Right atrium auricular region (tissue), 2 donors: ENCODE results near the gene ONECUT3. TPM values are rescaled to one million over a fixed set of nuclear protein-coding genes. Genes with fewer than 3 reads are reported as not detected.

ENCODE experiments used
- DNase-seq: peaks from one replicate; pipeline ENCODE4 v3.0.0-alpha.2; 2019; ENCODE audit warnings: low spot score
- H3K27ac ChIP-seq, 2 donors: fragments of 200-600 bp; sonication (generic); 1 replicate in 1 of 2; 2 replicates in 1 of 2; pipeline ENCODE4 v1.5.1; 2016 to 2019
- H3K27me3 ChIP-seq, 2 donors: fragments of 200-600 bp; sonication (generic); one replicate each; pipeline versions ENCODE4 v1.5.1 to v1.6.0; 2017 to 2019
- H3K36me3 ChIP-seq: fragments of 200-600 bp; sonication (generic); one replicate; pipeline ENCODE4 v1.5.1; 2016
- H3K4me1 ChIP-seq, 2 donors: fragments of 200-600 bp; sonication (generic); one replicate each; pipeline versions ENCODE4 v1.5.1 to v1.6.0; 2017 to 2019
- H3K4me3 ChIP-seq, 2 donors: fragments of 200-600 bp; sonication (generic); 1 replicate in 1 of 2; 2 replicates in 1 of 2; pipeline ENCODE4 v1.5.1; 2017 to 2019; ENCODE audit warnings: mild to moderate bottlenecking in 1 of 2, moderate library complexity in 1 of 2
- H3K9me3 ChIP-seq, 2 donors: fragments of 200-600 bp; sonication (generic); one replicate each; pipeline ENCODE4 v1.5.1; 2019
- CTCF ChIP-seq, 2 donors: fragments of 200-600 bp; sonication (generic); IDR thresholded peaks; one replicate each; pipeline ENCODE4 v1.5.1; 2019; ENCODE audit warnings: antibody characterized with exemption in 2 of 2
- total RNA-seq, 2 donors: library from RNA; depleted of rRNA; stranded (reverse); fragments of >200 nt; gene quantifications; one replicate each; pipeline ENCODE4 v1.1.0, GENCODE V29; 2016

Gene ONECUT3
- total RNA-seq, 2 donors from 2014 or later, result not detected

GRCh38 chr19:1761528-1762242, 8.4 kb downstream of the ONECUT3 start:
- no peak for TF ChIP-seq CTCF (IDR thresholded peaks at IDR 0.05)
- no peak overlapping the region for H3K4me3 ChIP-seq
- H3K27me3 ChIP-seq, result peaks cover 40 to 50% of the 10 kb centered on the region in 2 donors
- no peak overlapping the region for H3K27ac ChIP-seq
- peaks cover 0 to 10% of the 10 kb centered on the region in 2 donors for H3K4me1 ChIP-seq
- H3K36me3 ChIP-seq, result no peaks in the 10 kb centered on the region
- H3K9me3 ChIP-seq, result no peaks in the 10 kb centered on the region
- no peak for DNase-seq

GRCh38 chr19:1762243-1763117, 9.2 kb downstream of the ONECUT3 start:
- Histone ChIP-seq H3K4me1 (peaks cover 0 to 6% of the 10 kb centered on the region in 2 donors), H3K27me3 (peaks cover 34 to 50% of the 10 kb centered on the region in 2 donors), H3K4me3 (no peak overlapping the region), H3K9me3 (no peaks in the 10 kb centered on the region), H3K27ac (no peak overlapping the region), H3K36me3 (no peaks in the 10 kb centered on the region)
- no peak for DNase-seq
- TF ChIP-seq CTCF (IDR thresholded peaks at IDR 0.05), result no peak

DNA sequence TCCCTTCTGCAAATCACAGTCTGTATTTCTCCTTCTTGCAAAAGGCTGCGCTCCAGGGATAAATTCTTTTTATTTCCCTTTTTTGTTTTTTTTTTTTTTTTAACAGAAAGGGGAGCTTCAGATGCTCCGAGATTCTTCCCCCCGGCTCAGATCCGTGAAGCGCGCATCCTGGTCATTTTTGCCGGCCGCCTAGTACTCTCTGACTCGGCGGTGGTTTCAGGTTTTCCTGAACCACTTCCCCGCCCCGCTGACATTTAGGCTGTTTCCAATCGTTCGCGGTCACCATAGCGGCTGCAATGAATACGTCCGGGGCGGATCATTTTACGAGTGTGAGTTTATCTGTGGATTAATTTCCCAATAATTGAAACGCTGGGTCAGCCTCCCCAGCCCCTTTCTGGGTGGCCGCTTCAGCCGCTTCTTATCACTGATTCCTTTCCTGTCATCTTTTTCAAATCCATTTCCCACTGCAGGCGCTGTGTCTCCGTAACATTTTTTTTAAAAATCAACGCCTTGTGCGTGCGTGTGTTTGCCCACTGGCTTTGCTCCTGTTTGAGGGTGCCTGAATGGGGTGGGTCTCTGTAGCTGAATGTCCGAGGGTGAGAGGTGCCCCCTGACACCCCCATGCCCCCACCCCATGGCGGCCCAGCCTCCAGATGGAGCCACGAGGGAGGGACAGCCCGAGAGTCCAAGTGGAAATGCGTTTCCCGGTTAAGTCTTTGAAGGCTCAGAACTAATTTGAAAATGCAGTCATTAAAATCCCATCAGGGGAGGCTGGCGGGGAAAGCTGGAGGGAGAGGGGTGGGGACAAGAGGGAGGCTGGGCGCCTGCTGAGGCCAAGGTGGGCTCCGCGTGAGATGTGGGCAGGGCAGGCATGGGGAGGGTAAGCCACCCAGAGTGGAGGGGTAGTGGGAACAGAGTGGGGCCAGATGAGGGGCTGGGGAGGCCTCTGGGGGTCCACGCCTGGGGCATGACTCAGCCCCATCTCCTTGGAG, 10.6 kb downstream of the ONECUT3 start:
- H3K4me3 ChIP-seq, result no peak overlapping the region
- peaks cover 32 to 47% of the 10 kb centered on the region in 2 donors for H3K27me3 ChIP-seq
- no peak for TF ChIP-seq CTCF (IDR thresholded peaks at IDR 0.05)
- no peak for DNase-seq
- H3K36me3 ChIP-seq, result no peaks in the 10 kb centered on the region
- H3K4me1 ChIP-seq, result peaks cover 0 to 5% of the 10 kb centered on the region in 2 donors
- no peak overlapping the region for H3K27ac ChIP-seq
- no peaks in the 10 kb centered on the region for H3K9me3 ChIP-seq

- no peak overlapping the region for H3K4me3 ChIP-seq
- H3K9me3 ChIP-seq, result no peaks in the 10 kb centered on the region
- no peak overlapping the region for H3K27ac ChIP-seq
- H3K27me3 ChIP-seq, result peaks cover 24 to 41% of the 10 kb centered on the region in 2 donors
- H3K36me3 ChIP-seq, result no peaks in the 10 kb centered on the region
- DNase-seq, result no peak
- peaks cover 0 to 5% of the 10 kb centered on the region in 2 donors for H3K4me1 ChIP-seq
- no peak for TF ChIP-seq CTCF (IDR thresholded peaks at IDR 0.05)
Observed at GRCh38 chr19:1764729-1765128, 11.4 kb downstream of the ONECUT3 start.

DNA sequence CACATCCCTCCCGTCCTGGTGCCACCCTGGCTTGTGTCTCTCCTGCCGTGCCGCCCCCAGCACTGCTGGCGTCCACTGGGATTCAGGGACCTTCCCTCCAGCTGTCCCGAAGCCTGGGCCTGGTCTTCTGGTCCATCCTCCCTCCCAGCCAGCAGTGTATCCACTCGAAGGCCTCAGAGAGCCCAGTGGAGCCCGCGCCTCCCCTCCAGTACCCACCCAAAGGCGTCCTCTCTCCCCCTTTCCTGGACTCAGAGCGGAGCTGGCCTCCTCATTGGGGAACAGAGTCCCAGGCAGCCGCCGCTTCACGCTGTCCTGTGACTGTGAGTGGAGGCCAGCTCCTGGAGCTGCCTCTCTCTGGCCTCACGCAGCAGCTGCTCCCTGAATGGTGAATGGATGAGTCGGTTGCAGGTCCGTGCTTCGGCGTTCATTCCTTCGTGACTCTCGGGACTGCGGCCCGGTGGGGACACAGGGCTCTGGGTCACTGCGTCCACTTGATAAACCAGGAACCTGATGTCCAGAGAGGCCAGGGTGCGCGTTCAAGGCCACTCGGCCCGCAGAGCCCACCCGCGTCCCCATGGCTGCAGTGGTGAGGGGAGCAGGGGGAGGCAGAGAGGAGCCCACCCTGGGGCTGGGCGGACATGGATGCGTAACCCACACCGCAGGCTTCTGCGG, 12.1 kb downstream of the ONECUT3 start:
- peaks cover 22 to 41% of the 10 kb centered on the region in 2 donors for H3K27me3 ChIP-seq
- DNase-seq, result no peak
- TF ChIP-seq CTCF (IDR thresholded peaks at IDR 0.05), result no peak

More for the DNA sequence above, 12.1 kb downstream of the ONECUT3 start:
- Histone ChIP-seq H3K9me3 (peaks cover 1 to 2% of the 10 kb centered on the region in 2 donors), H3K36me3 (no peaks in the 10 kb centered on the region), H3K4me3 (no peak overlapping the region), H3K4me1 (peaks cover 0 to 5% of the 10 kb centered on the region in 2 donors), H3K27ac (no peak overlapping the region)
